Endothelial cell of umbilical vein (primary cell): ENCODE measurements around the gene ZBTB7C. TPM values are rescaled to one million over a fixed set of nuclear protein-coding genes. Genes with fewer than 3 reads are reported as not detected.

Experiments used
- BruUV-seq: library from RNA; stranded (reverse); fragments of 400-500 nt; replicated peaks from 2 replicates; lab custom pipeline; 2021; lab: Mats Ljungman, UMichigan
- CTCF ChIA-PET: fragments of 300-600, 350-600 bp; sonication (Branson Sonifier 250); formaldehyde crosslinking; loops from one replicate; lab custom pipeline; 2021; ENCODE audit warnings: antibody characterized with exemption, inconsistent platforms; lab: Charles Lee
- POLR2A ChIA-PET: fragments of 300-600, 350-600 bp; sonication (Branson Sonifier 250); formaldehyde crosslinking; loops from one replicate; lab custom pipeline; 2021; ENCODE audit warnings: antibody characterized with exemption, inconsistent platforms; lab: Charles Lee
- DNase-seq: peaks from one replicate; pipeline ENCODE4 v3.0.0-alpha.2; 2011; ENCODE audit warnings: low read depth, low spot score
- FAIRE-seq: peaks from 2 replicates; lab custom pipeline; 2011; peaks lifted over from hg19 to GRCh38; lab: Jason Lieb, UNC
- H2AFZ ChIP-seq: 2 replicates; pipeline ENCODE4 v1.6.0; 2012; ENCODE audit warnings: low read depth, low read length, control low read depth, inconsistent platforms
- H3K27ac ChIP-seq: 2 replicates; pipeline ENCODE4 v1.5.1; 2011; ENCODE audit warnings: low read depth, mild to moderate bottlenecking, control low read depth, low read length, moderate library complexity; ENCODE audit not compliant: insufficient read depth
- H3K27me3 ChIP-seq, 2 experiments: 2 replicates each; pipeline versions ENCODE4 v1.6.0 to v1.6.1; 2011; ENCODE audit warnings: low read length in 2 of 2, mixed read lengths in 1 of 2; ENCODE audit not compliant: control insufficient read depth in 2 of 2, insufficient read depth in 2 of 2
- H3K36me3 ChIP-seq, 2 experiments: 2 replicates in 1 of 2; 3 replicates in 1 of 2; pipeline ENCODE4 v1.5.1; 2011; ENCODE audit warnings: low read length in 2 of 2, mild to moderate bottlenecking in 1 of 2, moderate library complexity in 1 of 2; ENCODE audit not compliant: control insufficient read depth in 2 of 2, insufficient read depth in 2 of 2; ENCODE audit errors: extremely low read depth in 1 of 2
- H3K4me1 ChIP-seq: 3 replicates; pipeline ENCODE4 v1.5.1; 2011; ENCODE audit warnings: mild to moderate bottlenecking, low read length; ENCODE audit not compliant: control insufficient read depth, insufficient read depth; ENCODE audit errors: extremely low read depth
- H3K4me2 ChIP-seq: 2 replicates; pipeline ENCODE4 v1.6.1; 2011; ENCODE audit warnings: low read length, control low read depth, mixed read lengths; ENCODE audit not compliant: insufficient read depth
- H3K4me3 ChIP-seq, 3 experiments: fragments of 200-600 bp in 1 of 3; sonication (generic), shearing (Covaris generic) in 1 of 3; replicated peaks in 1 of 3; 2 replicates each; pipeline ENCODE4 v1.5.1; 2011 to 2016; ENCODE audit warnings: control low read depth in 3 of 3, low read length in 3 of 3, mild to moderate bottlenecking in 2 of 3, inconsistent platforms in 1 of 3, low read depth in 1 of 3, moderate library complexity in 1 of 3; ENCODE audit not compliant: insufficient read depth in 1 of 3
- H3K79me2 ChIP-seq: 2 replicates; pipeline ENCODE4 v1.6.0; 2012; ENCODE audit warnings: low read length, inconsistent platforms; ENCODE audit not compliant: control insufficient read depth, insufficient read depth
- H3K9ac ChIP-seq: replicated peaks from 2 replicates; pipeline ENCODE3; 2011; ENCODE audit warnings: low read length, control low read depth; ENCODE audit not compliant: insufficient read depth; ENCODE audit errors: extremely low read depth
- H3K9me1 ChIP-seq: replicated peaks from 3 replicates; pipeline ENCODE4 v1.6.0; 2011; ENCODE audit warnings: mild to moderate bottlenecking, low read length; ENCODE audit not compliant: control insufficient read depth, insufficient read depth; ENCODE audit errors: extremely low read depth
- H3K9me3 ChIP-seq: replicated peaks from 2 replicates; pipeline ENCODE4 v1.5.1; 2012; ENCODE audit warnings: low read length, inconsistent platforms; ENCODE audit not compliant: control insufficient read depth, insufficient read depth
- H4K20me1 ChIP-seq: replicated peaks from 2 replicates; pipeline ENCODE3; 2011; ENCODE audit warnings: mild to moderate bottlenecking, low read length; ENCODE audit not compliant: control insufficient read depth, insufficient read depth; ENCODE audit errors: extremely low read depth
- CTCF ChIP-seq, 2 donors: IDR thresholded peaks; 1 replicate in 1 of 2; 2 replicates in 1 of 2; pipeline ENCODE4 v1.5.1; 2011; ENCODE audit warnings: low read length in 2 of 2, mild to moderate bottlenecking in 2 of 2, moderate library complexity in 2 of 2, control low read depth in 1 of 2, inconsistent platforms in 1 of 2, low read depth in 1 of 2; ENCODE audit not compliant: insufficient read depth in 1 of 2; ENCODE audit errors: extremely low read depth in 1 of 2
- EZH2 ChIP-seq: IDR thresholded peaks from 2 replicates; pipeline ENCODE4 v1.6.1; 2012; ENCODE audit warnings: borderline replicate concordance, low read depth, mild to moderate bottlenecking, moderate library complexity, low read length, inconsistent platforms; ENCODE audit not compliant: severe bottlenecking
- FOS ChIP-seq: IDR thresholded peaks from 2 replicates; pipeline ENCODE4 v1.6.1; 2011; ENCODE audit warnings: mild to moderate bottlenecking, low read length, moderate library complexity, borderline replicate concordance; ENCODE audit not compliant: insufficient read depth
- GATA2 ChIP-seq: IDR thresholded peaks from 2 replicates; pipeline ENCODE4 v1.7.0; 2011; ENCODE audit warnings: low read depth, mild to moderate bottlenecking, moderate library complexity, mixed read lengths, low read length; ENCODE audit not compliant: insufficient read length, insufficient read depth
- JUN ChIP-seq: IDR thresholded peaks from 2 replicates; pipeline ENCODE4 v1.6.1; 2011; ENCODE audit warnings: borderline replicate concordance, low read depth; ENCODE audit not compliant: insufficient read length, insufficient read depth
- MAX ChIP-seq: IDR thresholded peaks from 2 replicates; pipeline ENCODE4 v1.6.1; 2011; ENCODE audit not compliant: insufficient read depth, insufficient read length
- MYC ChIP-seq: IDR thresholded peaks from one replicate; pipeline ENCODE4 v1.6.1; 2011; ENCODE audit warnings: mild to moderate bottlenecking, low read depth, low read length
- POLR2A ChIP-seq: IDR thresholded peaks from 2 replicates; pipeline ENCODE4 v1.6.1; 2012; ENCODE audit warnings: low read depth, mild to moderate bottlenecking, control low read depth, low read length
- POLR2AphosphoS5 ChIP-seq: IDR thresholded peaks from 2 replicates; pipeline ENCODE4 v1.6.1; 2012; ENCODE audit warnings: low read depth, mild to moderate bottlenecking, control low read depth, low read length, moderate library complexity; ENCODE audit not compliant: insufficient read depth
- dilution Hi-C: fragments of 300-500 bp; cut with MboI; formaldehyde crosslinking; loops from one replicate; pipeline ENCODE4 v1.15.0; 2019; ENCODE audit warnings: low sequenced_read_pairs; ENCODE audit not compliant: extremely low pct_ligation_motif_present
- intact Hi-C: fragments of 100-400 bp; cut with micrococcal nuclease; formaldehyde crosslinking; loops from one replicate; pipeline ENCODE4 v1.10.0; 2022
- polyA plus RNA-seq, 4 experiments: library from polyadenylated mRNA; depleted of rRNA in 3 of 4; stranded (reverse) in 3 of 4; unstranded in 1 of 4; fragments of >200 nt; gene quantifications; 2 replicates each; pipeline versions ENCODE4 v1.2.1 to v1.2.3, GENCODE V29; 2011 to 2012; ENCODE audit warnings: missing spikeins in 1 of 4
- total RNA-seq: library from RNA; stranded (reverse); gene quantifications from 2 replicates; pipeline ENCODE4 v1.2.3, GENCODE V29; 2021

ZBTB7C gene
- total and polyA plus RNA-seq, 2 donors (not counting 3 experiments of a cell fraction or from before 2014, with no cell fraction given) = not detected

GRCh38 chr18:48304906-48305693 is 104.1 kb downstream of the ZBTB7C start:
- no peaks in the 10 kb centered on the region for H3K9me3 ChIP-seq
- H3K79me2 ChIP-seq = no peaks in the 10 kb centered on the region
- DNase-seq (no peak), FAIRE-seq (no peak)
- CTCF ChIA-PET = interaction anchor here (1.2 kb wide), 2 partner anchors 10 to 13 kb away, joined by 3 to 4 read pairs; no protein-coding TSS in a partner anchor
- no peak overlapping the region for H2AFZ ChIP-seq
- H3K4me1 ChIP-seq = no peaks in the 10 kb centered on the region
- no peaks in the 10 kb centered on the region for H3K27me3 ChIP-seq
- no peak for TF ChIP-seq MYC
- no peak for TF ChIP-seq FOS
- TF ChIP-seq MAX = no peak
- no peak for TF ChIP-seq POLR2A
- TF ChIP-seq JUN = no peak
- TF ChIP-seq GATA2 = no peak
- TF ChIP-seq POLR2AphosphoS5 = no peak
- no peak for TF ChIP-seq CTCF (IDR thresholded peaks at IDR 0.05; ENCODE audit: extremely low read depth in 1 of 2, insufficient read depth in 1 of 2, low read depth in 1 of 2, low read length in 2 of 2)
- TF ChIP-seq EZH2 = no peak
- dilution Hi-C loops = no loop called here
- H3K36me3 ChIP-seq = no peaks in the 10 kb centered on the region
- no peaks in the 10 kb centered on the region for H3K9me1 ChIP-seq
- H3K9ac ChIP-seq = no peak overlapping the region
- POLR2A ChIA-PET = no interaction called here
- intact Hi-C loops = no loop called here
- H3K4me2 ChIP-seq = no peak overlapping the region
- no peaks in the 10 kb centered on the region for H4K20me1 ChIP-seq
- no peak overlapping the region for H3K27ac ChIP-seq
- H3K4me3 ChIP-seq = no peak overlapping the region
- no TSS peak for BruUV-seq
